Measurements from ENCODE around the gene NCDN. TPM values are rescaled to one million over a fixed set of nuclear protein-coding genes. Genes with fewer than 3 reads are reported as not detected.

NCDN gene, protein sequence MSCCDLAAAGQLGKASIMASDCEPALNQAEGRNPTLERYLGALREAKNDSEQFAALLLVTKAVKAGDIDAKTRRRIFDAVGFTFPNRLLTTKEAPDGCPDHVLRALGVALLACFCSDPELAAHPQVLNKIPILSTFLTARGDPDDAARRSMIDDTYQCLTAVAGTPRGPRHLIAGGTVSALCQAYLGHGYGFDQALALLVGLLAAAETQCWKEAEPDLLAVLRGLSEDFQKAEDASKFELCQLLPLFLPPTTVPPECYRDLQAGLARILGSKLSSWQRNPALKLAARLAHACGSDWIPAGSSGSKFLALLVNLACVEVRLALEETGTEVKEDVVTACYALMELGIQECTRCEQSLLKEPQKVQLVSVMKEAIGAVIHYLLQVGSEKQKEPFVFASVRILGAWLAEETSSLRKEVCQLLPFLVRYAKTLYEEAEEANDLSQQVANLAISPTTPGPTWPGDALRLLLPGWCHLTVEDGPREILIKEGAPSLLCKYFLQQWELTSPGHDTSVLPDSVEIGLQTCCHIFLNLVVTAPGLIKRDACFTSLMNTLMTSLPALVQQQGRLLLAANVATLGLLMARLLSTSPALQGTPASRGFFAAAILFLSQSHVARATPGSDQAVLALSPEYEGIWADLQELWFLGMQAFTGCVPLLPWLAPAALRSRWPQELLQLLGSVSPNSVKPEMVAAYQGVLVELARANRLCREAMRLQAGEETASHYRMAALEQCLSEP
- 13.5 and 16.6 TPM in 2 replicates for total RNA-seq (ENCODE audit: low replicate concordance)

DNA sequence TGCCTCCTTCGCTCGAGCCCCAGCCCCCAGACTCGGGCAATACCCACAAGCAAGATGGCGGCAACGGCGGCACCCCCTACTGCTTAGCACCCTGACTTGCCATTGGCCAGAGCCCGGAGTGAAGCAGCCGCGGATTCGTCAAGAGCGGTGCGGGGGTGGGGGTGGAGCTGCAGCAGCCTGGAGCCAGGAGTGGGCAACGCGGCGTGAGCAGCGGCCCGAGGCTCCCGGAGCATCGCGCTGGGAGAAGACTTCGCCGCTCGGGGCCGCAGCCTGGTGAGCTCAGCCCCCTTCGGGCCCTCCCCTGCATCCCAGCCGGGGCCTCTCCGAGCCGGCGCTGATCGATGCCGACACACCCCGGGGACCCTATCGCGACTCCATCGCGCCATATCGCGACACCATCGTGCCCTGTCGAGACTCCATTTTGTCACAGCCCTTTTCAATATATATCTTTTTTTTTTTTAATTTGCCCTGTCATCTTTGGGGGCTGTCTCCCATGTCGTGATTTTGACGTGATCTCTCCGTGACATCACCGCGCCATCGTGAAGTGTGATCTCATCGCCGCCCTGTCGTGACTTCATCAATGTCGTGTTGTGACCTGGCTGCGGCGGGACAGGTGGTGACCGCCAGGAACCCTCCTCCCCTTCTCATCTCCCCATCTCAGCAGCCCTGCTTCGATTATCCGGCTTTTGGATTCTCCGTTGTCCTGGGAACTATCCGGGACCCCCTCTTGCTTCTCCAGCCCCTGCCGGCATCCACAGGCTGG, at the start of gene NCDN:
Gene NCDN (plus strand): TSS at position 189 of the 763 bp plus-strand sequence. CDS start 392 bp downstream, at position 581.

DNA sequence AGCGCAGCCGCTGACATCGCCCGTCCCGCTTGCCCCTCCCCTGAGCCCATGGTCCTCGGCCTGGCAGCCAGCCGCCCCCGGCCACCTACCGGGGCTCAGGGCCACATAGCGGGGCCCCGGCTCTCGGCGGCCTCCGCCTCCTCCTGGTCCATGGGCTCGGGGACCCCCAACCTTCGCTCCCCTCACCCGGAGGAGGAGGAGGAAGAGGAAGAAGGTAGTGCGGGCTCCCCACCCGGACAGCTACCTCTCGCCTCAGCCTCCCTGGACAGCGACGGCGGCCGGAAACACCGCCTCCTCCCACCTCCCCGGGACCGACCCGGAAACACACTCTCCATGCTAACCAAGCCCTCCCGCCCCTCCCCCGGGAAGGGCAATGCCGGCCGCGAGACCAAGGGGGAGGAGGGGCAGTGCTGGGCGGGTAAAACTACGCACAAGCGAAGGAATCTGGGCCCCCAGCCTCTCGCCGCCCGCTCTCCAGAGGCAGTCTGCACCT, 435 bp upstream of the NCDN start, which contains the start of gene KIAA0319L:
Gene KIAA0319L (minus strand): TSS at position 286 of the 493 bp plus-strand sequence. CDS start 2,912 bp downstream, outside the sequence.

DNA sequence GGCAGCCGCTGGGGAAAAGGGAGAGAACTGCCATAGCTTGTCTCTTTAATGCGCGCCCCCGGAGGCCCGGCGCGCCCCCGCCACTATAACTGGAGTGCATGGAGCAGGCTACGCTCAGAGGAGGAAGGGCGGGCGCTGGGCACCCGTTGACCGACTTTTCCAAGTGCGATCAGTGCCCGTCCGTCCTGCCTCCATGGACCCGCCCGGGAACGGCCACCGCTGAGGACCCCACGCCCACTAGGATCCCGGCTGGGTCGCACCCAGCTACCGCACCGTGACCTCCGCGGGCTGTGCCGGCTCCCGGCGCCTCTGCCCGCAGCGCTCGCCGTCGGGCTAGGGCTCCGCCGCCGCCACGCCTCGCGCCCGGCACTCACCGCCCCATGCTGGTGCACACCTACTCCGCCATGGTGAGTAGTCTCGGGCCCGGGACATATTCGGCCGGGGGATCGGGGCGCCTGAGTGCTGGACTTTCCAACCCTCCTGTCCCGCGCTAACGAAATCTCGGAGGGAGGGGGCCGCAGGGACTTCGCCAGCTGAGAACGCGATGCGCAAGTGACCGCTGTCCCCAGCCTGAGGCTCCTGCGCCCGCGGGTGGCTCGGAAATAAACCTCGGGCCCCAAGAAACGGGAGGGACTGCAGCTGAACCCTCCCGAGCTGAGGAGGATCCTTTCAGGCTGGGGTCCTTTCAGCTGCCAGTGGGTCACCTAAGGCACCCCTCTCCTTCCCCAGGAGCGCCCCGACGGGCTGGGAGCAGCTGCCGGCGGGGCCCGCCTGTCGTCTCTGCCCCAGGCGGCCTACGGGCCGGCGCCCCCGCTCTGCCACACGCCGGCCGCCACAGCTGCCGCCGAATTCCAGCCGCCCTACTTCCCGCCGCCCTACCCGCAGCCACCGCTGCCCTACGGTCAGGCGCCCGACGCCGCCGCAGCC, 15.9 kb downstream of the NCDN start, which contains the start of gene TFAP2E:
Gene TFAP2E (plus strand): TSS at position 117 of the 927 bp plus-strand sequence. CDS start 264 bp downstream, at position 381.

Other genes starting within 250 kb of the NCDN start
- 26.0 and 32.8 TPM in 2 replicates for gene KIAA0319L, start 396 bp upstream of the NCDN start, total RNA-seq (ENCODE audit: low replicate concordance)
- 0.08 TPM in 1 of 2 replicates, not detected in the other for gene TFAP2E, start 15.5 kb downstream of the NCDN start, total RNA-seq (ENCODE audit: low replicate concordance)
- 8.8 and 18.3 TPM in 2 replicates for gene PSMB2, start 83.7 kb downstream of the NCDN start, total RNA-seq (ENCODE audit: low replicate concordance)
- 16.5 and 23.6 TPM in 2 replicates for gene C1orf216, start 161.1 kb downstream of the NCDN start, total RNA-seq (ENCODE audit: low replicate concordance)
- gene CLSPN, start 212.2 kb downstream of the NCDN start, total RNA-seq (ENCODE audit: low replicate concordance) = 1.6 and 4.7 TPM in 2 replicates